GM19099 (cell line): Measurements from ENCODE around the gene TRAF3IP1.

ENCODE experiments used
- POLR2A ChIP-seq: IDR thresholded peaks from 3 replicates; pipeline ENCODE4 v1.6.1; 2011; ENCODE audit warnings: low read depth; ENCODE audit not compliant: insufficient read length; ENCODE audit errors: extremely low read depth

Gene TRAF3IP1

GRCh38 chr2:238286987-238287736, 33.2 kb upstream of the TRAF3IP1 start:
- TF ChIP-seq POLR2A, result no peak

- TF ChIP-seq POLR2A, result no peak
Measured at GRCh38 chr2:238287737-238288649, 32.3 kb upstream of the TRAF3IP1 start, which contains the start of gene PER2. Gene PER2, minus strand, starts transcription at chr2:238288610. Its CDS starts 10,674 bp downstream, at chr2:238277936.

GRCh38 chr2:238288650-238289573, 31.4 kb upstream of the TRAF3IP1 start:
- peak; percentile 74 for TF ChIP-seq POLR2A

- TF ChIP-seq POLR2A, result no peak
Measured at GRCh38 chr2:238289574-238289973, 30.7 kb upstream of the TRAF3IP1 start.

GRCh38 chr2:238290091-238290509, 30.2 kb upstream of the TRAF3IP1 start:
- no peak for TF ChIP-seq POLR2A

GRCh38 chr2:238290715-238291549, 29.4 kb upstream of the TRAF3IP1 start:
- no peak for TF ChIP-seq POLR2A

GRCh38 chr2:238291550-238292281, 28.6 kb upstream of the TRAF3IP1 start:
- TF ChIP-seq POLR2A, result no peak

- no peak for TF ChIP-seq POLR2A
Measured at GRCh38 chr2:238294046-238294392, 26.3 kb upstream of the TRAF3IP1 start.

- no peak for TF ChIP-seq POLR2A
Measured at GRCh38 chr2:238294393-238295143, 25.8 kb upstream of the TRAF3IP1 start.

GRCh38 chr2:238295144-238296112, 24.9 kb upstream of the TRAF3IP1 start:
- no peak for TF ChIP-seq POLR2A

- TF ChIP-seq POLR2A, result no peak
Measured at GRCh38 chr2:238296638-238297457, 23.5 kb upstream of the TRAF3IP1 start.

- TF ChIP-seq POLR2A, result no peak
Measured at GRCh38 chr2:238299803-238300202, 20.5 kb upstream of the TRAF3IP1 start.
